ENCODE data around the gene LTBP4. TPM values are rescaled to one million over a fixed set of nuclear protein-coding genes. Genes with fewer than 3 reads are reported as not detected.

The LTBP4 gene
- total and polyA plus RNA-seq, 12 donors: 15.3 to 272 (median 121) TPM

- 6 to 13% (median 8%) methylated on average over 25 to 27 of the region's 27 CpGs for WGBS, 4 donors
- Histone ChIP-seq H3K27ac (peak overlapping the region; percentile 41 to 95 (median 73)), H3K27me3 (no peaks in the 10 kb centered on the region), H3K9me3 (replicated peaks in 1 of 3) (no peaks in the 10 kb centered on the region), H3K36me3 (replicated peaks in 1 of 2) (peaks cover 0 to 15% of the 10 kb centered on the region in 2 donors), H3K4me3 (peak overlapping the region in 2 of 4 donors; percentile 39 to 81), H3K4me1 (replicated peaks in 1 of 2) (peaks cover 5 to 7% of the 10 kb centered on the region in 2 donors)
- peak in 1 of 2 donors; percentile 45 for TF ChIP-seq POLR2A (IDR thresholded peaks at IDR 0.05)
- TF ChIP-seq CTCF (IDR thresholded peaks at IDR 0.05): peak in 1 of 6 experiments; percentile 6
- peak; percentile 77 to 92 (median 91) for DNase-seq
- intact Hi-C loops (cut with DNase I): no loop called here
Observed at GRCh38 chr19:40614622-40615411, 13.6 kb downstream of the LTBP4 start.

GRCh38 chr19:40616178-40616577 is 15.0 kb downstream of the LTBP4 start:
- no peak for TF ChIP-seq CTCF (IDR thresholded peaks at IDR 0.05)
- no peak for TF ChIP-seq POLR2A (IDR thresholded peaks at IDR 0.05)
- H3K4me3 ChIP-seq: no peak overlapping the region
- DNase-seq: no peak
- intact Hi-C loops (cut with DNase I): no loop called here
- WGBS, 4 donors: 78 to 93% (median 86%) methylated on average over 5 of the region's 5 CpGs
- H3K27ac ChIP-seq: no peak overlapping the region
- H3K4me1 ChIP-seq (replicated peaks in 1 of 2): no peaks in the 10 kb centered on the region
- no peaks in the 10 kb centered on the region for H3K9me3 ChIP-seq (replicated peaks in 1 of 3)
- H3K27me3 ChIP-seq: no peaks in the 10 kb centered on the region
- H3K36me3 ChIP-seq (replicated peaks in 1 of 2): peaks cover 0 to 24% of the 10 kb centered on the region in 2 donors

GRCh38 chr19:40616941-40617340 is 15.8 kb downstream of the LTBP4 start:
- intact Hi-C loops (cut with DNase I): no loop called here
- no peak for TF ChIP-seq CTCF (IDR thresholded peaks at IDR 0.05)
- TF ChIP-seq POLR2A (IDR thresholded peaks at IDR 0.05): no peak
- DNase-seq: no peak
- WGBS, 4 donors: 93 to 96% (median 95%) methylated on average over 17 of the region's 17 CpGs
- Histone ChIP-seq H3K9me3 (replicated peaks in 1 of 3) (no peaks in the 10 kb centered on the region), H3K4me3 (no peak overlapping the region), H3K4me1 (replicated peaks in 1 of 2) (no peaks in the 10 kb centered on the region), H3K36me3 (replicated peaks in 1 of 2) (peaks cover 0 to 27% of the 10 kb centered on the region in 2 donors), H3K27ac (no peak overlapping the region), H3K27me3 (no peaks in the 10 kb centered on the region)

- DNase-seq: no peak
- H3K9me3 ChIP-seq (replicated peaks in 1 of 3): no peaks in the 10 kb centered on the region
- H3K4me3 ChIP-seq: no peak overlapping the region
- H3K36me3 ChIP-seq (replicated peaks in 1 of 2): peaks cover 0 to 34% of the 10 kb centered on the region in 2 donors
- no peaks in the 10 kb centered on the region for H3K27me3 ChIP-seq
- H3K4me1 ChIP-seq (replicated peaks in 1 of 2): no peaks in the 10 kb centered on the region
- intact Hi-C loops (cut with DNase I): no loop called here
- 90 to 96% (median 93%) methylated on average over 4 of the region's 4 CpGs for whole genome bisulfite sequencing, 4 donors
- H3K27ac ChIP-seq: no peak overlapping the region
- TF ChIP-seq POLR2A (IDR thresholded peaks at IDR 0.05) (no peak), CTCF (IDR thresholded peaks at IDR 0.05) (no peak)
Observed at GRCh38 chr19:40617961-40618360, 16.8 kb downstream of the LTBP4 start.
